ENCODE results near the gene INF2.

INF2 gene

DNA sequence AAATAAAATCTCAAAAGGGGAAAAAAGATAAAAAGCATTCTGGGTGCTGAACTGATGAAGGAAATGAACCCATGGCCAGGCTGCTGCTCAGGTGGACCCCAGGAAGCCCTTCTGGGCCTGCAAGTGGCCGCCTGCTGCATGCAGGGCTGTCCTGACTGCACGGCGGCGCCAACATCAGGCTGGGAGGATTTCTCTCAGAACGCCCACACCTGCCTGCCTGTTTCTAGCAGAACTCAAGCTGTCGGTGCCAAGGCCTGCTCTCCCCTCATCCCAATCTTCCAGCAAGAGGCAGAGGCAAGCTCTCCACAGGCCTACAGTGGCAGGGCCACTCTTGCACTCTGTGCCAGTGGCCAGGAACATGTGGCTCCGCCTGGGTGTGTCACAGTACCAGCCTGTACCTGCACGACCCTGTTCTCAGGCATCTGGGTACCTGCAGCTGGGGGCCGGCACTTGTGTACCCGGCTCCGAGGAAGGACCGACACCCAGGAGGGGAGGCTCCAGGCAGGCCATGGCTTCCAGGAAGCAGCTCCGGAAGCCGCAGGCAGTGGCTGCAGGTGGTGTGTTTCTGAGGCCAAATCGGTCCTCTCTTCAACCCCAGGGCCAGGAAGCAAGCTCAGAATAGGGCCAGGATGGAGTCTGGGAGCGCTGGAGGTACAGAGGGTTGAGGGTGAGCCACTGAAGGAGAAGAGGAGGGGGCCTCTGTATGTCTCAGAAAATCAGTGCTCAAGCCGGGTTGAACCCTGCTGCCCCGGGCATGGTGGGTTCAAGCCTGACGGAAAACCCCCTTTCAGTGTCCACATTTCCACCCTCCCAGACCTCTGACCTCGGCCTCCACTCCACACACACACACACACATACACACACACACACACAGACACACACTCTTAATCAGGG lies 2.5 kb upstream of the INF2 start:
- H3K27ac Mint-ChIP-seq = peak overlapping the region; percentile 70 to 88 (median 82)

DNA sequence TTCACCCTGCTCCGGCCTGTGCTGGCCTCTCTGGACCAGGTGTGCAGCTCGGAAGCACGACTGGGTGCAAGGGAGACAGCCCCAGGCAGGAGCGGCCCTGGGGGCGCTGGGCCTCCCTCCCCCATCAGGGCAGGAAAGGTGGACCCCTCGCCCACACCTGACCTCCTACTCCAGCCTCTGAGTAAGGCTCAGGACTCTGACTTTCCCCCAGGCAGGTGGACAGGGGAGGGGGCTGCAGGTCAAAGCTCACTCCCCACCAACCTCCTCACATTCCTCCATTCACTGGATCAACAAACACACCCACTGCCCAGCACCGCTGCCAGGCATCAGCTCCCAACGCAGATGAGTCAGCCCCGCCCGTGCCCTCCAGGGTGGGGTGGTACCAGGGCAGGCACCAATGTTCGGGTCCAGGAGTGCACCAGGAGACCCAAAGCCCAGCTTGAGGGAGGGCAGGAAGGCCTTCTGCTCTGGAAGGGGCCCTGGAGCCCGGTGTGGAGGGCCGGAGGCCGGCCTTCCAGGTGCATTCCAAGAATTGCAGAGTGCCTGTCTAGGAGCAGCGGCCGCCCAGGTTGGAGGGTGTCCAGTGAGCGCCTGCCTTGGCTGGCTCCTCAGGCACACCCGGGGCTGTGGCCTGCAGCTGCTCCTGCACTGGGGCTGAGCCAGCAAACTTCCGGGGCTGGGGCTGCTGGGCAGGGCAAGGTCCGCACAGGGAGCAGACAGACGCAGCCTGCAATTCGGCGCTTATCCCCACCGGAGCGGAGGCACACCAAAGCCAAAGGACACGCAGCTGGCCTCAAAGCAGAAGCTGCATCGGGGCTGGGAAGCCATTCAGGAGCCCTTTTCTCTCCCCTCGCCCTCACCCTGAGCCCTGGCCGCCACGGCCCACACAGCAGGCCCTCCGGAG lies 1.6 kb upstream of the INF2 start:
- TF ChIP-seq, protein P1, sequence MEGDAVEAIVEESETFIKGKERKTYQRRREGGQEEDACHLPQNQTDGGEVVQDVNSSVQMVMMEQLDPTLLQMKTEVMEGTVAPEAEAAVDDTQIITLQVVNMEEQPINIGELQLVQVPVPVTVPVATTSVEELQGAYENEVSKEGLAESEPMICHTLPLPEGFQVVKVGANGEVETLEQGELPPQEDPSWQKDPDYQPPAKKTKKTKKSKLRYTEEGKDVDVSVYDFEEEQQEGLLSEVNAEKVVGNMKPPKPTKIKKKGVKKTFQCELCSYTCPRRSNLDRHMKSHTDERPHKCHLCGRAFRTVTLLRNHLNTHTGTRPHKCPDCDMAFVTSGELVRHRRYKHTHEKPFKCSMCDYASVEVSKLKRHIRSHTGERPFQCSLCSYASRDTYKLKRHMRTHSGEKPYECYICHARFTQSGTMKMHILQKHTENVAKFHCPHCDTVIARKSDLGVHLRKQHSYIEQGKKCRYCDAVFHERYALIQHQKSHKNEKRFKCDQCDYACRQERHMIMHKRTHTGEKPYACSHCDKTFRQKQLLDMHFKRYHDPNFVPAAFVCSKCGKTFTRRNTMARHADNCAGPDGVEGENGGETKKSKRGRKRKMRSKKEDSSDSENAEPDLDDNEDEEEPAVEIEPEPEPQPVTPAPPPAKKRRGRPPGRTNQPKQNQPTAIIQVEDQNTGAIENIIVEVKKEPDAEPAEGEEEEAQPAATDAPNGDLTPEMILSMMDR (IDR thresholded peaks at IDR 0.05; ENCODE audit: unreplicated experiment in 3 of 3) = no peak
- Mint-ChIP-seq H3K4me1 (peaks cover 33% of the 10 kb centered on the region), H3K27ac (peak overlapping the region; percentile 70 to 88 (median 82)), H3K9me3 (no peaks in the 10 kb centered on the region), H3K27me3 (ENCODE audit: low read depth) (no peaks in the 10 kb centered on the region), H3K36me3 (ENCODE audit: low read depth) (no peaks in the 10 kb centered on the region), H3K4me3 (peak overlapping the region; percentile 65 to 77 (median 77))

More for the DNA sequence above, 2.5 kb upstream of the INF2 start:
- Mint-ChIP-seq H3K9me3 (no peaks in the 10 kb centered on the region), H3K4me1 (peaks cover 42% of the 10 kb centered on the region), H3K4me3 (peak overlapping the region in 2 of 3 experiments; percentile 19 to 53), H3K36me3 (ENCODE audit: low read depth) (no peaks in the 10 kb centered on the region), H3K27me3 (ENCODE audit: low read depth) (no peaks in the 10 kb centered on the region)
- TF ChIP-seq, protein P1 (IDR thresholded peaks at IDR 0.05; ENCODE audit: unreplicated experiment in 3 of 3) = no peak

DNA sequence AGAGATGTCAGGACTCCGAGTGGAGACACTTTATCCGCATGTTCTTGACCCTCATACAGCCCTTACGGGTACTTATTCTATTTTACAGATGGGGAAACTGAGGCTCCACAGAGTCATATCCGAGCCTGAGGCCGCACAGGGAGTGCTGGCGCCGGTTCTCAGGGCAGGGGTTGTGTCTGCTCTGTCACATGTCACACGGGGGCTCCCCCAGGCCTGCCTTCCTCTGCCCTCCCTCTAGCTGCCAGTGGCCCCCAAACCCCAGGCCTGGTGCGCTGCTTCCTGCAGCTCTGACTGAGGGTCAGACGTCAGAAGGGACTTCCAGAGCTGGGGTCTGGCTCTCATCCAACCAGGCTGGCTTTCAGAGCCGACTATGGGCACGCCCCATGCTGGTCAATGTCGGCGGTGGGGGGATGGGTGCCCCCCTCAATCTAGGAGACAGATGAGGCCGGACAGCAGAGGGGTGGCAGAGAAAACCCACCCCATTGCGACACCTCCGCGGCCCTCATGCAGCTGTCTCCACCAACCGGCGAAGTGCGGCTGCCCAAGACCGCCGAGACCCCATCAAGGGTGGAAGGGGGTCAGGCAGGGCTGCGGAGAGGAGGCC lies 811 bp upstream of the INF2 start:
- TF ChIP-seq, protein P1 (IDR thresholded peaks at IDR 0.05; ENCODE audit: unreplicated experiment in 3 of 3) = no peak
- no peaks in the 10 kb centered on the region for H3K27me3 Mint-ChIP-seq (ENCODE audit: low read depth)
- no peaks in the 10 kb centered on the region for H3K36me3 Mint-ChIP-seq (ENCODE audit: low read depth)
- no peaks in the 10 kb centered on the region for H3K9me3 Mint-ChIP-seq
- peaks cover 28% of the 10 kb centered on the region for H3K4me1 Mint-ChIP-seq
- H3K27ac Mint-ChIP-seq = peak overlapping the region; percentile 70 to 88 (median 82)
- peak overlapping the region; percentile 77 to 78 (median 77) for H3K4me3 Mint-ChIP-seq

DNA sequence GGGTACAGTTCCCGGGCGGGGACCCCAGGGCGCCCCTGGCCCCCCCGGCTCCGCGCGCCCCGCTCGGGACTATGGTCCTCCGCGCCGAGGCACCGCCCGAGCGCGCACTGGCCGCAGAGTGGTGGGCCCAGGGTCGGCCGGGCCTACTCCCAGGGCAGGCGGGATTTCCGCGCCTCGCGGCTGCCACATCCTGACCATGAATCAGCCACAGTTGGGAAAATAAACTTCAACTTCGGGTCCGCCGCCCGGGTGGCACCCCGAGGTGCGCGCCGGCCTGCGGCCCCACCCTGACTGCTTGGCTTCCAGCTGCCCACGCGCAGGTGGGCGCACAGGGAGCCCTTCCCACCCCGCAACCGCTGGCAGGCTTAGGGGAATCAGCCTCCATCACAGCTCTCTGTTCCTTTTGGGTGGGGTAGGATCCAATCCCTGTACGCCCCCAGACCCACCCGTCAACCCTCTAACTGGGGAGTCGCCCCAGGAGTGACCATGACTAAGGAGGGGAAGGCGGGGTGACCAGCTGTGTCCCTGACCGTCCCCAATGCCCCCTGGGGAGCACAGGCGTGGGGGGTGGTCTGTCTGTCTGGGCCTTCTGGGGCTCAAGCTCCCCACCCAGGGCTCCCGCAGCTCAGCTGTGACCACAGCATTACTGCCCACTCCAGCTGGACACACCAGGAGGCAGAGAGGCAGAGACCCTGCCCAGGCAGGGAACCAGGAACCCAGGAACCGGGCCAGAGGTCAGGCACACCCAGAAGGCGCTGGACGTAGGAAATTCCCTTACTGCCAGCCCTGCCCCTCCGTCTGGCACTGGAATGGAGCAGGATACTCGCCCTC lies 678 bp downstream of the INF2 start:
- H3K9me3 Mint-ChIP-seq = no peaks in the 10 kb centered on the region
- H3K27ac Mint-ChIP-seq = no peak overlapping the region
- H3K4me1 Mint-ChIP-seq = peaks cover 21% of the 10 kb centered on the region
- no peaks in the 10 kb centered on the region for H3K27me3 Mint-ChIP-seq (ENCODE audit: low read depth)
- peak overlapping the region; percentile 72 to 81 (median 81) for H3K4me3 Mint-ChIP-seq
- H3K36me3 Mint-ChIP-seq (ENCODE audit: low read depth) = no peaks in the 10 kb centered on the region
- TF ChIP-seq, protein P1 (IDR thresholded peaks at IDR 0.05; ENCODE audit: unreplicated experiment in 3 of 3) = no peak

DNA sequence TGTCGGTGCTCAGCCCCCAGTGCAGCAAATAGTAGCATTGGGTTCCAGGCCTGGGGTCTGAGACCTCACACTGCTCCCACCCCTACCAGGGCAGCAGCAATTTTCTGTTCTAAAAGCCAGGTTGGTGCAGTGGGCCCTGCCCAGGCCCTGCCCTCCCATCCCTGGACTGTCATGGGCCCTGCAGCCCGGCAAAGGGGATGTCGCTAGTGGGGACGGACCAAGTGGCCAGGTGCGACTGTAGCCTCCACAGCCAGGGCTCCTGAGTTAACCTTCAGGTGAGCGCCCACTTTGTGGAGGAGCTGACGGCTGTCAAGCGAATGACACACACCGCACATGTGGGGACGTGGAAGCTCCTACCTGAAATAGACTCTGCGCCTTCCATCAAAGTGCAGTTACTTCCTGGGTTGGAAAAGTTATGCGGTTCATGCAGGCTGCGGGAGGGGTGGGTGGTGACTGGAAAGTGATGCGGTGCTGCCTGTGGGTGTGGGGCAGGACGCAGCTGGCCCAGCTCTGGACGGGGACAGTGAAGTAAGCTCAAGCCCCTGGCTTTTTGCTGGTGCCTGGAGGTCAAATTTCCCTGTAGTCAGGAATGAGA lies 1.5 kb downstream of the INF2 start:
- H3K9me3 Mint-ChIP-seq = no peaks in the 10 kb centered on the region
- peaks cover 23% of the 10 kb centered on the region for H3K4me1 Mint-ChIP-seq
- TF ChIP-seq, protein P1 (IDR thresholded peaks at IDR 0.05; ENCODE audit: unreplicated experiment in 3 of 3) = no peak
- peak overlapping the region in 1 of 3 experiments; percentile 53 for H3K27ac Mint-ChIP-seq
- H3K36me3 Mint-ChIP-seq (ENCODE audit: low read depth) = no peaks in the 10 kb centered on the region
- no peaks in the 10 kb centered on the region for H3K27me3 Mint-ChIP-seq (ENCODE audit: low read depth)
- peak overlapping the region; percentile 72 to 81 (median 81) for H3K4me3 Mint-ChIP-seq
